LNCaP clone FGC (cell line): ENCODE measurements around the gene GH1.
A peak's percentile ranks its signal among the peaks of the same experiment; 100 is the strongest.

Experiments used
- DNase-seq: peaks from one replicate; pipeline ENCODE4 v3.0.0-alpha.2; 2011; ENCODE audit warnings: low read depth
- H3K4me3 ChIP-seq: 2 replicates; pipeline ENCODE4 v1.5.1; 2011; ENCODE audit warnings: mild to moderate bottlenecking, low read depth, low read length, control low read depth
- TF ChIP-seq, protein P1 (sequence below): IDR thresholded peaks from 2 replicates; pipeline ENCODE4 v1.5.1; 2012; ENCODE audit warnings: mild to moderate bottlenecking; ENCODE audit not compliant: control insufficient read depth, insufficient read depth; ENCODE audit errors: extremely low read depth

The GH1 gene

DNA sequence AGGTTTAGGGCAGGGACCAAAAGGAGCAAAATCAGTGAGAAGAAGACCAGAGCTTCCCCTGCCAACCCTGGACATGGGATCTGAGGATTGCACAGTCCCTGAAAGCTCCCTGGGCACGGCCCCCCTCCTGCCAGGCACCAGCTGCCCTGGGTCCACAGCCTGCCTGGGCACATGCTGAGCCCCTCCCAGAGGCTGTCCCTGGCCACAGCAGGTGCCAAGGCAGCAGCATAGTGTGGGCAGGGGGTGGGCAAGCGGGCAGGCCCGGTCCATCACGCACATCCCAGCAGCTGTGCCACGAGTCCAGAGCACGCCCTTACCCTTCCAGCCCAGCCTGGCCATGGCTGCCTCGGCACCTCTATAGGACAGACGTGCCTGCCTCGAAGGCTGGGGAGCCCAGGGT is 41.4 kb upstream of the GH1 start:
- DNase-seq: no peak
- TF ChIP-seq, protein P1, sequence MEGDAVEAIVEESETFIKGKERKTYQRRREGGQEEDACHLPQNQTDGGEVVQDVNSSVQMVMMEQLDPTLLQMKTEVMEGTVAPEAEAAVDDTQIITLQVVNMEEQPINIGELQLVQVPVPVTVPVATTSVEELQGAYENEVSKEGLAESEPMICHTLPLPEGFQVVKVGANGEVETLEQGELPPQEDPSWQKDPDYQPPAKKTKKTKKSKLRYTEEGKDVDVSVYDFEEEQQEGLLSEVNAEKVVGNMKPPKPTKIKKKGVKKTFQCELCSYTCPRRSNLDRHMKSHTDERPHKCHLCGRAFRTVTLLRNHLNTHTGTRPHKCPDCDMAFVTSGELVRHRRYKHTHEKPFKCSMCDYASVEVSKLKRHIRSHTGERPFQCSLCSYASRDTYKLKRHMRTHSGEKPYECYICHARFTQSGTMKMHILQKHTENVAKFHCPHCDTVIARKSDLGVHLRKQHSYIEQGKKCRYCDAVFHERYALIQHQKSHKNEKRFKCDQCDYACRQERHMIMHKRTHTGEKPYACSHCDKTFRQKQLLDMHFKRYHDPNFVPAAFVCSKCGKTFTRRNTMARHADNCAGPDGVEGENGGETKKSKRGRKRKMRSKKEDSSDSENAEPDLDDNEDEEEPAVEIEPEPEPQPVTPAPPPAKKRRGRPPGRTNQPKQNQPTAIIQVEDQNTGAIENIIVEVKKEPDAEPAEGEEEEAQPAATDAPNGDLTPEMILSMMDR: no peak
- H3K4me3 ChIP-seq: no peak overlapping the region

DNA sequence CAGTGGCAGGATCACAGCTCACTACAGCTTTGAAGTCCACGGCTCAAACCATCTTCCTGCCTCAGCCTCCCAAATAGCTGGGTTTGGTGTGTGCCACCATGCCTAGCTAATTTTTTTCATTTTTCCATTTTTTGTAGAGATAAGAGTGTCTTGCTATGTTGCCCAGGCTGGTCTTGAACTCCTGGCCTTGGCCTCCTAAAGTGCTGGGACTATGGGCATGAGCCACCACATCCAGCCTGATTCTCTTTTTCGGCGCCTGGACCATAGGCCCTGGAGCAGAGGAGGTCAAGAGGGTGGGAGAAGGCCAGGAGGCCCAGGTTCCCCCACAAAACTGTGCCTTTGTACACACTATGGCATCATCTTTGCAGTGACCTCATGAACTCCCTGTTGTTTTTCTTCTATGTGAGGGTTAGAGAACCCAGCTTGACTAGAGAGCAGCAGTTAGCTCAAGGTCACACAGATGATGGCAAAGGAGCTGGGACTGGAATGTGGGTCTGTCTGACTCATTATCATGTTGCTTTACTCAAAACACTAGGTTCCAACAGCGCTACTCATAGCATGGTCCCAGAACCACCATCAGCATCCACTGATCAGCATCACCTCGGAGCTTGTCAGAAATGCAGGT is 37.8 kb upstream of the GH1 start:
- no peak for DNase-seq
- no peak overlapping the region for H3K4me3 ChIP-seq
- TF ChIP-seq, protein P1: no peak

GRCh38 chr17:63955791-63956190 is 37.2 kb upstream of the GH1 start:
- H3K4me3 ChIP-seq: no peak overlapping the region
- DNase-seq: no peak
- TF ChIP-seq, protein P1: no peak

DNA sequence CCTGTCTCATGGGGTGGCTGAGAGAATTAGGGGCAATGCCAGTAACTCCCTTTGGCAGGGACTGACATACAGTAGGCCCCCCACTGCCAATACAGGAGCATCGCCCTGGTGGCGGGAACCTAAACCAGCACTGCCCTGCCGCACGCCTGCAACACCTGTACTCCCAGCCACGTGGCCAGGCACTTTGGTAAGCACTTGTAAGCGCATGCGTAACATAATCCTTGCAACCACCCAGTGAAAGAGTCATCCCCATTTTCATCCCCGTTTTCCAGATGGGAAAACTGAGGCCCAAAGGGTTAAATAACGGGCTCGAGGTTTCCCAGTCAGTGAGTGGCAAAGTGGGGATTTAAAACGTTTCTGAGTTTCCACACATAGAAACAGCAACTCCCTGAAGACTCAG is 36.6 kb upstream of the GH1 start:
- no peak for DNase-seq

DNA sequence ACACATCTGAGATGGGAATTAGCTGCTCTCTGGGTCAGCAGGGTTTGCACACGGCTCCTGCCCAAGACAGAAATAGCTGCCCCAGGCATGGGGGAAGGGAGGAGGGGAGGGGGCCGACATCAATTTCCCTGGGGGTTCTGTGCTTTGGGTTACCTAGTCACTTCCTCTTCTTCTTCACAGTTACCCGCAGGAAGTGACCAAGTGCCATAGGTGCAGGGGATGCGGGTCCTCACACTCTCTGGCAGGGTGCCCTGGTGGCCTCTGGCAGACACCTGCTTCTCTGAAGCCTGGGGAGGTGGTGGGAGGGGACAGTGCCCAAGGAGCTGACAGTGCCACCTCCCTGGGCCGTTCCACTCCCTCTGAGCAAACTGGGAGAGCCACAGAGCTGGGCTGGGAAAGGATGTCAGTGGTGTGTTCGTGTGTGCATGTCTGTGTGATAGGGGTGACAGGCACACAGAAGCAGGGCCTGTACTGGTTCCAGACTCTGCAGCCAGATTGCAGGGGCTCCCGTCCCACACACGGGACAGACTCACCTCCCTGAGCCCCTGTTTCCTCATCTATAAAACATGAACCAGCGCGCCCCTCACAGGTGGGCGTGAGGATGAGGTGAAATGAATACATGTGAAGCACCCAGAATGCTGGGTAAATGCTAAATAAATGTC is 35.9 kb upstream of the GH1 start:
- DNase-seq: no peak
- H3K4me3 ChIP-seq: no peak overlapping the region
- TF ChIP-seq, protein P1: no peak

More for the DNA sequence above, 36.6 kb upstream of the GH1 start:
- TF ChIP-seq, protein P1: no peak
- no peak overlapping the region for H3K4me3 ChIP-seq

- no peak overlapping the region for H3K4me3 ChIP-seq
- DNase-seq: peak; percentile 13
- TF ChIP-seq, protein P1: peak; percentile 94
These were observed 32.6 kb upstream of the GH1 start for GRCh38 chr17:63950940-63951907.
